Neutrophil (primary cell): ENCODE results near the gene SUPT4H1.

Experiments used
- H3K27ac ChIP-seq: fragments of 200-600 bp; sonication (generic); 2 replicates; pipeline ENCODE4 v1.5.1; 2016; ENCODE audit warnings: mild to moderate bottlenecking, moderate library complexity
- H3K27me3 ChIP-seq: fragments of 200-600 bp; sonication (generic); 2 replicates; pipeline ENCODE4 v1.6.0; 2016; ENCODE audit warnings: mild to moderate bottlenecking
- H3K36me3 ChIP-seq: fragments of 200-600 bp; sonication (generic); 2 replicates; pipeline ENCODE4 v1.5.1; 2017
- H3K4me1 ChIP-seq, 2 experiments: fragments of 200-600 bp in 1 of 2; sonication (generic) in 1 of 2; 1 replicate in 1 of 2; 2 replicates in 1 of 2; pipeline versions ENCODE4 v1.5.1 to v1.6.1; 2013 to 2016; ENCODE audit warnings: low read depth in 1 of 2, low read length in 1 of 2, mild to moderate bottlenecking in 1 of 2, moderate library complexity in 1 of 2; ENCODE audit not compliant: control insufficient read depth in 1 of 2, insufficient read depth in 1 of 2
- H3K4me3 ChIP-seq, 2 experiments: fragments of 200-600 bp in 1 of 2; sonication (generic) in 1 of 2; 1 replicate in 1 of 2; 2 replicates in 1 of 2; pipeline ENCODE4 v1.5.1; 2013 to 2016; ENCODE audit warnings: low read depth in 1 of 2, low read length in 1 of 2, mild to moderate bottlenecking in 1 of 2, moderate library complexity in 1 of 2
- H3K9me3 ChIP-seq: fragments of 200-600 bp; sonication (generic); 2 replicates; pipeline ENCODE4 v1.5.1; 2016
- CTCF ChIP-seq: fragments of 200-600 bp; sonication (generic); IDR thresholded peaks from 2 replicates; pipeline ENCODE4 v1.5.1; 2016; ENCODE audit warnings: antibody characterized with exemption

The SUPT4H1 gene

GRCh38 chr17:58313815-58314705 lies 37.9 kb downstream of the SUPT4H1 start:
- no peaks in the 10 kb centered on the region for H3K27me3 ChIP-seq
- H3K27ac ChIP-seq, result no peak overlapping the region
- H3K9me3 ChIP-seq, result no peaks in the 10 kb centered on the region
- H3K4me3 ChIP-seq, result no peak overlapping the region
- H3K36me3 ChIP-seq, result no peaks in the 10 kb centered on the region
- peaks cover 10 to 22% of the 10 kb centered on the region in 2 experiments for H3K4me1 ChIP-seq
- no peak for TF ChIP-seq CTCF

GRCh38 chr17:58312829-58313228 lies 39.2 kb downstream of the SUPT4H1 start:
- Histone ChIP-seq H3K9me3 (no peaks in the 10 kb centered on the region), H3K27ac (no peak overlapping the region), H3K36me3 (no peaks in the 10 kb centered on the region), H3K4me1 (peaks cover 21 to 32% of the 10 kb centered on the region in 2 experiments), H3K4me3 (no peak overlapping the region), H3K27me3 (no peaks in the 10 kb centered on the region)
- TF ChIP-seq CTCF, result no peak

- Histone ChIP-seq H3K27me3 (no peaks in the 10 kb centered on the region), H3K4me1 (peaks cover 21 to 28% of the 10 kb centered on the region in 2 experiments), H3K36me3 (no peaks in the 10 kb centered on the region), H3K9me3 (no peaks in the 10 kb centered on the region), H3K27ac (no peak overlapping the region), H3K4me3 (no peak overlapping the region)
- no peak for TF ChIP-seq CTCF
Measured at GRCh38 chr17:58312021-58312630, 39.9 kb downstream of the SUPT4H1 start.

GRCh38 chr17:58311429-58311894 lies 40.5 kb downstream of the SUPT4H1 start:
- H3K4me1 ChIP-seq, result peaks cover 21 to 22% of the 10 kb centered on the region in 2 experiments
- H3K27ac ChIP-seq, result no peak overlapping the region
- no peak for TF ChIP-seq CTCF
- H3K27me3 ChIP-seq, result no peaks in the 10 kb centered on the region
- H3K9me3 ChIP-seq, result no peaks in the 10 kb centered on the region
- no peak overlapping the region for H3K4me3 ChIP-seq
- H3K36me3 ChIP-seq, result no peaks in the 10 kb centered on the region

- peaks cover 20 to 21% of the 10 kb centered on the region in 2 experiments for H3K4me1 ChIP-seq
- no peaks in the 10 kb centered on the region for H3K27me3 ChIP-seq
- TF ChIP-seq CTCF, result no peak
- H3K4me3 ChIP-seq, result no peak overlapping the region
- no peak overlapping the region for H3K27ac ChIP-seq
- H3K36me3 ChIP-seq, result no peaks in the 10 kb centered on the region
- no peaks in the 10 kb centered on the region for H3K9me3 ChIP-seq
Measured at GRCh38 chr17:58310511-58311428, 41.2 kb downstream of the SUPT4H1 start.
